ENCODE data around the gene CRNKL1. TPM values are rescaled to one million over a fixed set of nuclear protein-coding genes. Genes with fewer than 3 reads are reported as not detected.
A peak's percentile ranks its signal among the peaks of the same experiment; 100 is the strongest.

CRNKL1 gene
- polyA plus RNA-seq, 1 donor (not counting 4 experiments of a cell fraction or from before 2014, with no cell fraction given), result 11.0 TPM

DNA sequence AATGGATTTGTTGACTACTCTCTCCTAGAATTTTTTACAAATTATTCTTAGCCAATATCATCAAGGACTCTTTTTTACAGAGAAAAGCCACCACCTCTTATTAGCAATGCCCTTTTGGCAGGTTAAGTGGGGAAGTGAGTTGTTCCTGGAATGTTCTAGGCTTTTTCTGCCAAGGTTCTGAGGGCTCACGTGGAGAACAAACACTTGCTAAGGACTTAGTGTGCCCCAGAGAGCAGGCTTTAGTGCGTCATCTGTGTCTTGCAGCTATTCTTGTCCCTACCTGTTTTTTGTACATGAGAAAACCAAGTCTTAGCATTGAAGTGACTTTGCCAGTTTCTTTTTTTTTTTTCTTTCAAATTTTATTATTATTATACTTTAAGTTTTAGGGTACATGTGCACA lies 33.5 kb upstream of the CRNKL1 start:
- dilution Hi-C loops (cut with MboI; ENCODE audit: extremely low pct_ligation_motif_present, low sequenced_read_pairs), result no loop called here
- TF ChIP-seq, protein P1, sequence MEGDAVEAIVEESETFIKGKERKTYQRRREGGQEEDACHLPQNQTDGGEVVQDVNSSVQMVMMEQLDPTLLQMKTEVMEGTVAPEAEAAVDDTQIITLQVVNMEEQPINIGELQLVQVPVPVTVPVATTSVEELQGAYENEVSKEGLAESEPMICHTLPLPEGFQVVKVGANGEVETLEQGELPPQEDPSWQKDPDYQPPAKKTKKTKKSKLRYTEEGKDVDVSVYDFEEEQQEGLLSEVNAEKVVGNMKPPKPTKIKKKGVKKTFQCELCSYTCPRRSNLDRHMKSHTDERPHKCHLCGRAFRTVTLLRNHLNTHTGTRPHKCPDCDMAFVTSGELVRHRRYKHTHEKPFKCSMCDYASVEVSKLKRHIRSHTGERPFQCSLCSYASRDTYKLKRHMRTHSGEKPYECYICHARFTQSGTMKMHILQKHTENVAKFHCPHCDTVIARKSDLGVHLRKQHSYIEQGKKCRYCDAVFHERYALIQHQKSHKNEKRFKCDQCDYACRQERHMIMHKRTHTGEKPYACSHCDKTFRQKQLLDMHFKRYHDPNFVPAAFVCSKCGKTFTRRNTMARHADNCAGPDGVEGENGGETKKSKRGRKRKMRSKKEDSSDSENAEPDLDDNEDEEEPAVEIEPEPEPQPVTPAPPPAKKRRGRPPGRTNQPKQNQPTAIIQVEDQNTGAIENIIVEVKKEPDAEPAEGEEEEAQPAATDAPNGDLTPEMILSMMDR (optimal IDR thresholded peaks at IDR 0.05 in 1 of 3, IDR thresholded peaks at IDR 0.05 in 1 of 3, conservative IDR thresholded peaks at IDR 0.05 in 1 of 3; ENCODE audit: extremely low read depth in 1 of 3, insufficient read depth in 2 of 3, low read length in 3 of 3), result no peak
- TF ChIP-seq EZH2 (IDR thresholded peaks at IDR 0.05; ENCODE audit: low read length), result no peak
- H2AFZ ChIP-seq (ENCODE audit: control insufficient read depth, low read length), result no peak overlapping the region
- no peaks in the 10 kb centered on the region for H3K4me1 ChIP-seq (ENCODE audit: control insufficient read depth, extremely low read depth, insufficient read depth, low read length)
- H3K4me2 ChIP-seq (ENCODE audit: control insufficient read depth, extremely low read depth, insufficient read depth, low read depth, low read length), result no peak overlapping the region
- H3K9me1 ChIP-seq (ENCODE audit: control insufficient read depth, extremely low read depth, insufficient read depth, low read length), result no peaks in the 10 kb centered on the region
- H3K79me2 ChIP-seq (ENCODE audit: control insufficient read depth, insufficient read depth, low read length), result no peaks in the 10 kb centered on the region
- H4K20me1 ChIP-seq (ENCODE audit: control insufficient read depth, extremely low read depth, insufficient read depth, low read length), result no peaks in the 10 kb centered on the region
- H3K9me3 ChIP-seq (ENCODE audit: control insufficient read depth, low read depth, low read length), result no peaks in the 10 kb centered on the region
- H3K27ac ChIP-seq (ENCODE audit: control insufficient read depth, insufficient read depth, low read length), result no peak overlapping the region
- H3K36me3 ChIP-seq (ENCODE audit: control insufficient read depth in 2 of 2, extremely low read depth in 1 of 2, insufficient read depth in 2 of 2, low read length in 2 of 2), result no peaks in the 10 kb centered on the region
- DNase-seq (ENCODE audit: low read depth, low spot score) (peak; percentile 26), FAIRE-seq (no peak)
- no peaks in the 10 kb centered on the region for H3K27me3 ChIP-seq (ENCODE audit: control insufficient read depth, extremely low read depth, insufficient read depth, low read length)
- no peak overlapping the region for H3K4me3 ChIP-seq (ENCODE audit: control insufficient read depth in 2 of 3, extremely low read depth in 1 of 3, insufficient read depth in 2 of 3, low read depth in 1 of 3, low read length in 3 of 3)
- H3K9ac ChIP-seq (ENCODE audit: control insufficient read depth, extremely low read depth, insufficient read depth, low read length), result no peak overlapping the region

DNA sequence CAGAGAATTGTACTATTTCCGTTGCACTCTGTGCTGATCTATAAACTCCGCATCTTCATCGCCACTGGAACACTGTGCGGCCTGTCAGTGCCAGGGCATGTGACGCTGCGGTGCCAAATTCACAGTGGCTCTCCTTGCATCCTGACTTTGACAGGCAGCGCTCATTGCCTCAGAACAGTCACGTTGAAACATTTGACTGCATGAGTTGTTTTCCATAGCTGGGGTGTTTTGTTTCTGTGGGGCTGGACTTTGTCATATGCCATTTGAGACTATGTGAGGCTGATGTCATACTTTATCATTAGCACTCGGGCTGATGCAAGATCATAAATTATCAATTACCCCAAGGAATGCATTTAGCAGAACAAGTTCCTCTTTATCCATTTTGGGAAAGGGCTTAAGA lies 32.8 kb upstream of the CRNKL1 start:
- dilution Hi-C loops (cut with MboI; ENCODE audit: extremely low pct_ligation_motif_present, low sequenced_read_pairs), result no loop called here
- no peak for DNase-seq (ENCODE audit: low read depth, low spot score)

More for the DNA sequence above, 32.8 kb upstream of the CRNKL1 start:
- no peak overlapping the region for H3K9ac ChIP-seq (ENCODE audit: control insufficient read depth, extremely low read depth, insufficient read depth, low read length)
- no peaks in the 10 kb centered on the region for H3K9me3 ChIP-seq (ENCODE audit: control insufficient read depth, low read depth, low read length)
- no peak for TF ChIP-seq EZH2 (IDR thresholded peaks at IDR 0.05; ENCODE audit: low read length)
- TF ChIP-seq, protein P1 (optimal IDR thresholded peaks at IDR 0.05 in 1 of 3, IDR thresholded peaks at IDR 0.05 in 1 of 3, conservative IDR thresholded peaks at IDR 0.05 in 1 of 3; ENCODE audit: extremely low read depth in 1 of 3, insufficient read depth in 2 of 3, low read length in 3 of 3), result no peak
- H3K79me2 ChIP-seq (ENCODE audit: control insufficient read depth, insufficient read depth, low read length), result no peaks in the 10 kb centered on the region
- H3K4me2 ChIP-seq (ENCODE audit: control insufficient read depth, extremely low read depth, insufficient read depth, low read depth, low read length), result no peak overlapping the region
- H3K27ac ChIP-seq (ENCODE audit: control insufficient read depth, insufficient read depth, low read length), result no peak overlapping the region
- no peak for FAIRE-seq
- H2AFZ ChIP-seq (ENCODE audit: control insufficient read depth, low read length), result no peak overlapping the region
- H3K36me3 ChIP-seq (ENCODE audit: control insufficient read depth in 2 of 2, extremely low read depth in 1 of 2, insufficient read depth in 2 of 2, low read length in 2 of 2), result no peaks in the 10 kb centered on the region
- H3K27me3 ChIP-seq (ENCODE audit: control insufficient read depth, extremely low read depth, insufficient read depth, low read length), result no peaks in the 10 kb centered on the region
- no peaks in the 10 kb centered on the region for H3K4me1 ChIP-seq (ENCODE audit: control insufficient read depth, extremely low read depth, insufficient read depth, low read length)
- no peaks in the 10 kb centered on the region for H3K9me1 ChIP-seq (ENCODE audit: control insufficient read depth, extremely low read depth, insufficient read depth, low read length)
- no peaks in the 10 kb centered on the region for H4K20me1 ChIP-seq (ENCODE audit: control insufficient read depth, extremely low read depth, insufficient read depth, low read length)
- no peak overlapping the region for H3K4me3 ChIP-seq (ENCODE audit: control insufficient read depth in 2 of 3, extremely low read depth in 1 of 3, insufficient read depth in 2 of 3, low read depth in 1 of 3, low read length in 3 of 3)

Measured in keratinocyte (primary cell).